SK-N-SH treated with all-trans-retinoic acid at 6 μM for 48 hours (cell line): ENCODE results near the gene MPP1.

ENCODE experiments used
- ARNTL ChIP-seq: fragments of 450-650 bp; formaldehyde crosslinking; IDR thresholded peaks from 2 replicates; pipeline ENCODE4 v1.5.0; 2020; ENCODE audit warnings: low read depth, mild to moderate bottlenecking, moderate library complexity, borderline replicate concordance
- CREB5 ChIP-seq: fragments of 250-450 bp; sonication (Bioruptor Pico); IDR thresholded peaks from 2 replicates; pipeline ENCODE4 v1.5.1; 2020; ENCODE audit warnings: low read depth, mild to moderate bottlenecking, moderate library complexity
- CSDC2 ChIP-seq: fragments of 250-450 bp; sonication (Bioruptor Pico); IDR thresholded peaks from 2 replicates; pipeline ENCODE4 v1.5.0; 2020; ENCODE audit warnings: mild to moderate bottlenecking, moderate library complexity
- PATZ1 ChIP-seq: fragments of 250-450 bp; sonication (Bioruptor Pico); IDR thresholded peaks from 2 replicates; pipeline ENCODE4 v1.8.0; 2020; ENCODE audit warnings: mild to moderate bottlenecking, moderate library complexity, borderline replicate concordance
- PPARA ChIP-seq: fragments of 250-450 bp; sonication (Bioruptor Pico); IDR thresholded peaks from 2 replicates; pipeline ENCODE4 v1.5.0; 2020; ENCODE audit warnings: mild to moderate bottlenecking, borderline replicate concordance
- RARB ChIP-seq: fragments of 250-450 bp; sonication (Bioruptor Pico); IDR thresholded peaks from 2 replicates; pipeline ENCODE4 v1.8.0; 2021; ENCODE audit warnings: mild to moderate bottlenecking, moderate library complexity
- SNAI2 ChIP-seq: fragments of 250-450 bp; sonication (Bioruptor Pico); IDR thresholded peaks from 2 replicates; pipeline ENCODE4 v1.5.0; 2020; ENCODE audit warnings: mild to moderate bottlenecking, moderate library complexity
- TCF4 ChIP-seq: fragments of 250-450 bp; sonication (Bioruptor Pico); IDR thresholded peaks from 2 replicates; pipeline ENCODE4 v1.8.0; 2021; ENCODE audit warnings: mild to moderate bottlenecking, moderate library complexity, borderline replicate concordance
- TSHZ2 ChIP-seq: fragments of 250-450 bp; sonication (Bioruptor Pico); IDR thresholded peaks from 2 replicates; pipeline ENCODE4 v1.5.0; 2020; ENCODE audit warnings: mild to moderate bottlenecking, moderate library complexity
- ZFP30 ChIP-seq: fragments of 450-650 bp; formaldehyde crosslinking; IDR thresholded peaks from 2 replicates; pipeline ENCODE4 v1.5.0; 2022; ENCODE audit warnings: mild to moderate bottlenecking, moderate library complexity

GRCh38 chrX:154730253-154730891 is 74.9 kb downstream of the MPP1 start:
- TF ChIP-seq CREB5 (no peak), ZFP30 (CRISPR knock-in tag) (no peak), PATZ1 (CRISPR knock-in tag) (no peak), ARNTL (no peak), TSHZ2 (no peak), TCF4 (CRISPR knock-in tag) (no peak), SNAI2 (CRISPR knock-in tag) (no peak), PPARA (no peak), CSDC2 (CRISPR knock-in tag) (no peak), RARB (no peak)
